Measurements from ENCODE around the gene SHROOM4. TPM values are rescaled to one million over a fixed set of nuclear protein-coding genes. Genes with fewer than 3 reads are reported as not detected.

The SHROOM4 gene
- total RNA-seq, 1 experiment from 2014 or later: 0.05 TPM

DNA sequence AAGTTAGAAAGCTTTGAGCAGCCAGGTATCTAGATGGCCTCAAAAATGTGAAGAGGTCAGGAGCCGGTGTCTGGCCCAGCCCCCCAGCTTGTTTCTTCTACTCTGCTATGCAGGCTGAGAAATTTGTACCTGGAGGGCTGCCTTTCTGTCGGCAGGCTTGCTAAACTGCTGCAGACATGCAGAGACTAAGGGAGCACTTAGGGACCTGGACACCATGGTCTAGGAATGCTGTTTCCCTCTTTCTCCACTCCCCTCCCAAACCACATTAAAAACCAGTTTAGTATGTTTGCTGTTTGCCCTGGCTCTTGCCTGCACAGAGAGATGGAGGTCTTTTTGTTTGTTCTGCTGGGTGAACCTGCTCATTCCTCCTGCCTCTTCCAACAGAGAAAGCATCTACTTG is 186.3 kb downstream of the SHROOM4 start:
- Histone ChIP-seq H3K27ac (ENCODE audit: low read depth, low read length) (no peak overlapping the region), H3K9ac (ENCODE audit: low read length) (no peak overlapping the region), H3K36me3 (ENCODE audit: control insufficient read depth in 1 of 2, insufficient read depth in 2 of 2, low read length in 2 of 2) (no peaks in the 10 kb centered on the region), H3K9me2 (ENCODE audit: insufficient read depth) (no peaks in the 10 kb centered on the region), H3K4me1 (ENCODE audit: control insufficient read depth in 1 of 2, insufficient read depth in 2 of 2, low read length in 2 of 2) (no peaks in the 10 kb centered on the region), H4K20me1 (ENCODE audit: insufficient read depth) (no peaks in the 10 kb centered on the region), H3K4me2 (ENCODE audit: low read length) (no peak overlapping the region), H3K79me2 (ENCODE audit: insufficient read depth, low read length) (no peaks in the 10 kb centered on the region), H3K4me3 (replicated peaks in 1 of 2; ENCODE audit: low read depth in 1 of 2, low read length in 2 of 2) (no peak overlapping the region), H3K27me3 (ENCODE audit: insufficient read depth, low read length) (no peaks in the 10 kb centered on the region), H2AFZ (ENCODE audit: low read depth, low read length, poor library complexity, severe bottlenecking) (no peak overlapping the region), H3K9me3 (ENCODE audit: control insufficient read depth in 1 of 2, insufficient read depth in 1 of 2, low read depth in 1 of 2, low read length in 2 of 2) (no peaks in the 10 kb centered on the region)
- BruUV-seq (replicated peaks): no TSS peak
- RAD21 ChIA-PET (ENCODE audit: low non-redundant PET in 1 of 2, low total read pairs in 2 of 2, uncharacterized antibody in 2 of 2, unreplicated experiment in 2 of 2): no interaction called here
- DNase-seq (ENCODE audit: low read depth, low spot score) (no peak), ATAC-seq (no peak)
- CTCF ChIA-PET: no interaction called here
- TF ChIP-seq SIN3A (IDR thresholded peaks at IDR 0.05; ENCODE audit: low read depth) (no peak), FOSL1 (IDR thresholded peaks at IDR 0.05; ENCODE audit: low read depth) (no peak), ELF1 (IDR thresholded peaks at IDR 0.05; ENCODE audit: borderline replicate concordance, low read depth) (no peak), CBX3 (IDR thresholded peaks at IDR 0.05; ENCODE audit: low read depth) (no peak), SRF (IDR thresholded peaks at IDR 0.05; ENCODE audit: low read depth) (no peak), TCF7L2 (IDR thresholded peaks at IDR 0.05; ENCODE audit: borderline replicate concordance, extremely low read depth, insufficient read depth, insufficient read length) (no peak), CEBPB (IDR thresholded peaks at IDR 0.05; ENCODE audit: low read depth) (no peak), JUND (IDR thresholded peaks at IDR 0.05) (no peak), EGR1 (IDR thresholded peaks at IDR 0.05; ENCODE audit: low read depth) (no peak), ZNF274 (IDR thresholded peaks at IDR 0.05; ENCODE audit: low read depth, low read length) (no peak), EZH2phosphoT487 (IDR thresholded peaks at IDR 0.05; ENCODE audit: borderline replicate concordance) (no peak)
- TF ChIP-seq, protein P1, sequence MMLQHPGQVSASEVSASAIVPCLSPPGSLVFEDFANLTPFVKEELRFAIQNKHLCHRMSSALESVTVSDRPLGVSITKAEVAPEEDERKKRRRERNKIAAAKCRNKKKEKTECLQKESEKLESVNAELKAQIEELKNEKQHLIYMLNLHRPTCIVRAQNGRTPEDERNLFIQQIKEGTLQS (IDR thresholded peaks at IDR 0.05): no peak
- TF ChIP-seq, protein P2, sequence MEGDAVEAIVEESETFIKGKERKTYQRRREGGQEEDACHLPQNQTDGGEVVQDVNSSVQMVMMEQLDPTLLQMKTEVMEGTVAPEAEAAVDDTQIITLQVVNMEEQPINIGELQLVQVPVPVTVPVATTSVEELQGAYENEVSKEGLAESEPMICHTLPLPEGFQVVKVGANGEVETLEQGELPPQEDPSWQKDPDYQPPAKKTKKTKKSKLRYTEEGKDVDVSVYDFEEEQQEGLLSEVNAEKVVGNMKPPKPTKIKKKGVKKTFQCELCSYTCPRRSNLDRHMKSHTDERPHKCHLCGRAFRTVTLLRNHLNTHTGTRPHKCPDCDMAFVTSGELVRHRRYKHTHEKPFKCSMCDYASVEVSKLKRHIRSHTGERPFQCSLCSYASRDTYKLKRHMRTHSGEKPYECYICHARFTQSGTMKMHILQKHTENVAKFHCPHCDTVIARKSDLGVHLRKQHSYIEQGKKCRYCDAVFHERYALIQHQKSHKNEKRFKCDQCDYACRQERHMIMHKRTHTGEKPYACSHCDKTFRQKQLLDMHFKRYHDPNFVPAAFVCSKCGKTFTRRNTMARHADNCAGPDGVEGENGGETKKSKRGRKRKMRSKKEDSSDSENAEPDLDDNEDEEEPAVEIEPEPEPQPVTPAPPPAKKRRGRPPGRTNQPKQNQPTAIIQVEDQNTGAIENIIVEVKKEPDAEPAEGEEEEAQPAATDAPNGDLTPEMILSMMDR (IDR thresholded peaks at IDR 0.05 in 2 of 3, conservative IDR thresholded peaks at IDR 0.05 in 1 of 3; ENCODE audit: borderline replicate concordance in 1 of 3, insufficient read depth in 1 of 3, low read depth in 2 of 3, low read length in 2 of 3): no peak
- TF ChIP-seq, protein P3, sequence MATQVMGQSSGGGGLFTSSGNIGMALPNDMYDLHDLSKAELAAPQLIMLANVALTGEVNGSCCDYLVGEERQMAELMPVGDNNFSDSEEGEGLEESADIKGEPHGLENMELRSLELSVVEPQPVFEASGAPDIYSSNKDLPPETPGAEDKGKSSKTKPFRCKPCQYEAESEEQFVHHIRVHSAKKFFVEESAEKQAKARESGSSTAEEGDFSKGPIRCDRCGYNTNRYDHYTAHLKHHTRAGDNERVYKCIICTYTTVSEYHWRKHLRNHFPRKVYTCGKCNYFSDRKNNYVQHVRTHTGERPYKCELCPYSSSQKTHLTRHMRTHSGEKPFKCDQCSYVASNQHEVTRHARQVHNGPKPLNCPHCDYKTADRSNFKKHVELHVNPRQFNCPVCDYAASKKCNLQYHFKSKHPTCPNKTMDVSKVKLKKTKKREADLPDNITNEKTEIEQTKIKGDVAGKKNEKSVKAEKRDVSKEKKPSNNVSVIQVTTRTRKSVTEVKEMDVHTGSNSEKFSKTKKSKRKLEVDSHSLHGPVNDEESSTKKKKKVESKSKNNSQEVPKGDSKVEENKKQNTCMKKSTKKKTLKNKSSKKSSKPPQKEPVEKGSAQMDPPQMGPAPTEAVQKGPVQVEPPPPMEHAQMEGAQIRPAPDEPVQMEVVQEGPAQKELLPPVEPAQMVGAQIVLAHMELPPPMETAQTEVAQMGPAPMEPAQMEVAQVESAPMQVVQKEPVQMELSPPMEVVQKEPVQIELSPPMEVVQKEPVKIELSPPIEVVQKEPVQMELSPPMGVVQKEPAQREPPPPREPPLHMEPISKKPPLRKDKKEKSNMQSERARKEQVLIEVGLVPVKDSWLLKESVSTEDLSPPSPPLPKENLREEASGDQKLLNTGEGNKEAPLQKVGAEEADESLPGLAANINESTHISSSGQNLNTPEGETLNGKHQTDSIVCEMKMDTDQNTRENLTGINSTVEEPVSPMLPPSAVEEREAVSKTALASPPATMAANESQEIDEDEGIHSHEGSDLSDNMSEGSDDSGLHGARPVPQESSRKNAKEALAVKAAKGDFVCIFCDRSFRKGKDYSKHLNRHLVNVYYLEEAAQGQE (IDR thresholded peaks at IDR 0.05; ENCODE audit: low read depth): no peak
- intact Hi-C loops (cut with micrococcal nuclease): no loop called here
- POLR2A ChIA-PET: no interaction called here
